Measurements from ENCODE around the gene ZDHHC20. TPM values are rescaled to one million over a fixed set of nuclear protein-coding genes. Genes with fewer than 3 reads are reported as not detected.
A peak's percentile ranks its signal among the peaks of the same experiment; 100 is the strongest.

Gene ZDHHC20
- total RNA-seq, 1 donor from 2014 or later = 21.0 TPM

GRCh38 chr13:21360463-21360862, 98.6 kb downstream of the ZDHHC20 start:
- Mint-ChIP-seq H3K4me1 (ENCODE audit: low read depth, unreplicated experiment) (no peaks in the 10 kb centered on the region), H3K36me3 (ENCODE audit: unreplicated experiment) (peaks cover 16% of the 10 kb centered on the region), H3K27ac (ENCODE audit: unreplicated experiment) (no peak overlapping the region), H3K9me3 (ENCODE audit: unreplicated experiment) (no peaks in the 10 kb centered on the region), H3K4me3 (ENCODE audit: unreplicated experiment) (no peak overlapping the region), H3K27me3 (ENCODE audit: unreplicated experiment) (peaks cover 3% of the 10 kb centered on the region)
- no peak for TF ChIP-seq CTCF (IDR thresholded peaks at IDR 0.05; ENCODE audit: partially characterized antibody, unreplicated experiment)
- no peak for DNase-seq

GRCh38 chr13:21359855-21360254, 99.2 kb downstream of the ZDHHC20 start:
- Mint-ChIP-seq H3K4me3 (ENCODE audit: unreplicated experiment) (no peak overlapping the region), H3K27me3 (ENCODE audit: unreplicated experiment) (peaks cover 3% of the 10 kb centered on the region), H3K9me3 (ENCODE audit: unreplicated experiment) (no peaks in the 10 kb centered on the region), H3K36me3 (ENCODE audit: unreplicated experiment) (peaks cover 16% of the 10 kb centered on the region), H3K27ac (ENCODE audit: unreplicated experiment) (no peak overlapping the region), H3K4me1 (ENCODE audit: low read depth, unreplicated experiment) (no peaks in the 10 kb centered on the region)
- TF ChIP-seq CTCF (IDR thresholded peaks at IDR 0.05; ENCODE audit: partially characterized antibody, unreplicated experiment) = no peak
- DNase-seq = no peak

- H3K4me1 Mint-ChIP-seq (ENCODE audit: low read depth, unreplicated experiment) = no peaks in the 10 kb centered on the region
- DNase-seq = no peak
- no peak for TF ChIP-seq CTCF (IDR thresholded peaks at IDR 0.05; ENCODE audit: partially characterized antibody, unreplicated experiment)
- no peak overlapping the region for H3K4me3 Mint-ChIP-seq (ENCODE audit: unreplicated experiment)
- H3K9me3 Mint-ChIP-seq (ENCODE audit: unreplicated experiment) = peaks cover 3% of the 10 kb centered on the region
- peaks cover 5% of the 10 kb centered on the region for H3K36me3 Mint-ChIP-seq (ENCODE audit: unreplicated experiment)
- H3K27me3 Mint-ChIP-seq (ENCODE audit: unreplicated experiment) = peaks cover 2% of the 10 kb centered on the region
- H3K27ac Mint-ChIP-seq (ENCODE audit: unreplicated experiment) = no peak overlapping the region
These were observed 103.8 kb downstream of the ZDHHC20 start for GRCh38 chr13:21355304-21355703.

GRCh38 chr13:21354721-21355120, 104.4 kb downstream of the ZDHHC20 start:
- no peak for TF ChIP-seq CTCF (IDR thresholded peaks at IDR 0.05; ENCODE audit: partially characterized antibody, unreplicated experiment)
- H3K4me3 Mint-ChIP-seq (ENCODE audit: unreplicated experiment) = no peak overlapping the region
- no peak for DNase-seq

GRCh38 chr13:21348488-21349120, 110.5 kb downstream of the ZDHHC20 start:
- Mint-ChIP-seq H3K27me3 (ENCODE audit: unreplicated experiment) (no peaks in the 10 kb centered on the region), H3K36me3 (ENCODE audit: unreplicated experiment) (no peaks in the 10 kb centered on the region), H3K4me3 (ENCODE audit: unreplicated experiment) (peak overlapping the region; percentile 22), H3K27ac (ENCODE audit: unreplicated experiment) (no peak overlapping the region), H3K4me1 (ENCODE audit: low read depth, unreplicated experiment) (peaks cover 11% of the 10 kb centered on the region), H3K9me3 (ENCODE audit: unreplicated experiment) (peaks cover 7% of the 10 kb centered on the region)
- no peak for DNase-seq
- no peak for TF ChIP-seq CTCF (IDR thresholded peaks at IDR 0.05; ENCODE audit: partially characterized antibody, unreplicated experiment)

More at GRCh38 chr13:21354721-21355120, 104.4 kb downstream of the ZDHHC20 start:
- H3K27ac Mint-ChIP-seq (ENCODE audit: unreplicated experiment) = no peak overlapping the region
- H3K36me3 Mint-ChIP-seq (ENCODE audit: unreplicated experiment) = peaks cover 5% of the 10 kb centered on the region
- peaks cover 3% of the 10 kb centered on the region for H3K9me3 Mint-ChIP-seq (ENCODE audit: unreplicated experiment)
- H3K27me3 Mint-ChIP-seq (ENCODE audit: unreplicated experiment) = peaks cover 2% of the 10 kb centered on the region
- no peaks in the 10 kb centered on the region for H3K4me1 Mint-ChIP-seq (ENCODE audit: low read depth, unreplicated experiment)

All from glutamatergic neuron (in vitro differentiated cells).